Activated B cell treated with CpG ODN at 0.5 μM for 24 hours (primary cell): ENCODE measurements around the gene CREBRF. TPM values are rescaled to one million over a fixed set of nuclear protein-coding genes. Genes with fewer than 3 reads are reported as not detected.

Source experiments
- ATAC-seq: fragments of 200-7000 bp; cut with Tn5 transposase; one replicate; pipeline ENCODE4 v1.10.0; 2021; ENCODE audit warnings: low read depth, mild to moderate bottlenecking, moderate library complexity
- CTCF ChIA-PET: fragments of 350-600 bp; sonication (Branson Sonifier 250); formaldehyde crosslinking; loops from one replicate; lab custom pipeline; 2021; ENCODE audit warnings: antibody characterized with exemption; lab: Charles Lee
- POLR2A ChIA-PET: fragments of 350-600 bp; sonication (Branson Sonifier 250); formaldehyde crosslinking; loops from one replicate; lab custom pipeline; 2021; ENCODE audit warnings: antibody characterized with exemption; lab: Charles Lee
- DNase-seq: peaks from one replicate; pipeline ENCODE4 v3.0.0; 2022
- H3K27ac Mint-ChIP-seq: one replicate; pipeline ENCODE4 v1.8.0; 2020; ENCODE audit warnings: mixed read lengths
- H3K27me3 Mint-ChIP-seq: one replicate; pipeline ENCODE4 v1.8.0; 2021; ENCODE audit warnings: mixed read lengths
- H3K36me3 Mint-ChIP-seq: one replicate; pipeline ENCODE4 v1.8.0; 2021; ENCODE audit warnings: low read depth, mixed read lengths
- H3K4me1 Mint-ChIP-seq: one replicate; pipeline ENCODE4 v1.8.0; 2021; ENCODE audit warnings: mixed read lengths
- H3K4me3 Mint-ChIP-seq: one replicate; pipeline ENCODE4 v1.8.0; 2020; ENCODE audit warnings: mild to moderate bottlenecking, mixed read lengths
- H3K9me3 Mint-ChIP-seq: one replicate; pipeline ENCODE4 v1.8.0; 2020; ENCODE audit warnings: mixed read lengths
- CTCF ChIP-seq: fragments of 200-600 bp; IDR thresholded peaks from one replicate; pipeline ENCODE4 v1.8.0; 2022; ENCODE audit warnings: antibody characterized with exemption, mild to moderate bottlenecking
- intact Hi-C: fragments of 100-400 bp; cut with micrococcal nuclease; formaldehyde crosslinking; loops from one replicate; pipeline ENCODE4 v1.15.1; 2024
- total RNA-seq: library from RNA; stranded (reverse); gene quantifications from 2 replicates; pipeline ENCODE4 v1.2.3, GENCODE V29; 2022

The CREBRF gene
- total RNA-seq, 1 donor from 2014 or later = 37.4 TPM

- Mint-ChIP-seq H3K27ac (no peak overlapping the region), H3K9me3 (no peaks in the 10 kb centered on the region), H3K36me3 (peaks cover 5% of the 10 kb centered on the region), H3K4me1 (peaks cover 25% of the 10 kb centered on the region), H3K4me3 (no peak overlapping the region), H3K27me3 (peaks cover 2% of the 10 kb centered on the region)
- ChIA-PET CTCF (no interaction called here), POLR2A (no interaction called here)
- intact Hi-C loops = loop anchor here (10.0 kb wide), 1 partner anchor 833 kb away; the partner anchor contains the start of gene CPEB4
- DNase-seq = no peak
- no peak for ATAC-seq
- TF ChIP-seq CTCF = no peak
These were observed 4.4 kb upstream of the CREBRF start for GRCh38 chr5:173051746-173052145.

DNA sequence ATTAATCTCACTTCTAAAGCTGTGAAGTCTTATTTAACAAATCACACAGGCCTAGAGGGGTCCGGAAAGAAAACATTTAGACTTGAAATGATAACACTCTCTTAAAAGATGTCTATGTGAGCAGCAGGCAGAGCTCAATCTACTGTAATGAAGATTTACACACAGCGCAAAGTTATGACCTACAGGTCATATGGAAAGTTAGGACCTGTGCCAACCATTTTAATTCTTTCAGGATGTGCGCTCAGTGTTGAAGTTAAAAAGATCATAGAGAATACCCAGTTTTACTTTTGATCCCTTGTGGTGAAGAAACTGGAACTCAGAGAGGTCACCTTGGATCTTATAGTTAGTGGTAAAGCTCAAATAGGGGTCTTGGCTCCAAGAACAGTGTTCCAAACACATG lies 3.1 kb upstream of the CREBRF start:
- peaks cover 13% of the 10 kb centered on the region for H3K36me3 Mint-ChIP-seq
- DNase-seq (no peak), ATAC-seq (no peak)
- peaks cover 34% of the 10 kb centered on the region for H3K4me1 Mint-ChIP-seq
- no peak for TF ChIP-seq CTCF
- no peak overlapping the region for H3K4me3 Mint-ChIP-seq
- H3K9me3 Mint-ChIP-seq = no peaks in the 10 kb centered on the region
- H3K27me3 Mint-ChIP-seq = peaks cover 2% of the 10 kb centered on the region
- intact Hi-C loops = loop anchor here (10.0 kb wide), 1 partner anchor 832 kb away; the partner anchor contains the start of gene CPEB4
- no peak overlapping the region for H3K27ac Mint-ChIP-seq
- POLR2A ChIA-PET = interaction anchor here (1.0 kb wide), 2 partner anchors 10 to 17 kb away, joined by 3 to 5 read pairs; no protein-coding TSS in a partner anchor
- CTCF ChIA-PET = interaction anchor here (0.7 kb wide), 1 partner anchor 69 kb away, joined by 3 read pairs; the partner anchor contains the start of gene ATP6V0E1

GRCh38 chr5:173055042-173055721 lies 970 bp upstream of the CREBRF start:
- intact Hi-C loops = loop anchor here (5.0 to 10.0 kb wide), 3 partner anchors 767 to 943 kb away; partner anchors contain the start of gene CPEB4
- no peak for DNase-seq
- peaks cover 16% of the 10 kb centered on the region for H3K36me3 Mint-ChIP-seq
- H3K4me3 Mint-ChIP-seq = peak overlapping the region; percentile 87
- ChIA-PET CTCF (no interaction called here), POLR2A (interaction anchor here (0.6 to 1.7 kb wide), 4 partner anchors 13 to 71 kb away, joined by 3 to 8 read pairs (median 5); partner anchors contain the start of gene ATP6V0E1)
- peaks cover 2% of the 10 kb centered on the region for H3K27me3 Mint-ChIP-seq
- peaks cover 43% of the 10 kb centered on the region for H3K4me1 Mint-ChIP-seq
- TF ChIP-seq CTCF = no peak
- H3K9me3 Mint-ChIP-seq = no peaks in the 10 kb centered on the region
- peak overlapping the region; percentile 84 for H3K27ac Mint-ChIP-seq
- no peak for ATAC-seq

- intact Hi-C loops = loop anchor here (5.0 to 10.0 kb wide), 3 partner anchors 767 to 943 kb away; partner anchors contain the start of gene CPEB4
- no peak for TF ChIP-seq CTCF
- ATAC-seq (no peak), DNase-seq (no peak)
- Mint-ChIP-seq H3K36me3 (peaks cover 19% of the 10 kb centered on the region), H3K27me3 (peaks cover 2% of the 10 kb centered on the region), H3K4me1 (peaks cover 43% of the 10 kb centered on the region), H3K4me3 (peak overlapping the region; percentile 87), H3K9me3 (no peaks in the 10 kb centered on the region), H3K27ac (peak overlapping the region; percentile 84)
- ChIA-PET POLR2A (interaction anchor here (1.7 kb wide), 1 partner anchor 20 kb away, joined by 6 read pairs; no protein-coding TSS in a partner anchor), CTCF (no interaction called here)
These were observed 500 bp upstream of the CREBRF start for GRCh38 chr5:173055722-173055982.

- peaks cover 52% of the 10 kb centered on the region for H3K4me1 Mint-ChIP-seq
- no peaks in the 10 kb centered on the region for H3K9me3 Mint-ChIP-seq
- intact Hi-C loops = loop anchor here (1.0 to 10.0 kb wide), 17 partner anchors 9 to 1670 kb away; partner anchors contain the start of genes BNIP1, BOD1, CPEB4 and DUSP1
- peak overlapping the region; percentile 95 for H3K27ac Mint-ChIP-seq
- ChIA-PET POLR2A (interaction anchor here (0.6 to 1.9 kb wide), 16 partner anchors 9 to 1050 kb away, joined by 3 to 54 read pairs (median 6); partner anchors contain the start of genes ATP6V0E1, BNIP1, DUSP1 and FBXW11), CTCF (interaction anchor here (0.7 to 1.8 kb wide), 4 partner anchors 21 to 97 kb away, joined by 3 to 10 read pairs (median 6); partner anchors contain the start of genes ATP6V0E1 and RPL26L1)
- ATAC-seq (peak; percentile 45), DNase-seq (no peak)
- TF ChIP-seq CTCF = no peak
- H3K27me3 Mint-ChIP-seq = peaks cover 2% of the 10 kb centered on the region
- H3K4me3 Mint-ChIP-seq = peak overlapping the region; percentile 96
- H3K36me3 Mint-ChIP-seq = peaks cover 25% of the 10 kb centered on the region
These were observed 570 bp downstream of the CREBRF start for GRCh38 chr5:173056783-173057061.
